ENCODE results near the gene ZNF563.

DNA sequence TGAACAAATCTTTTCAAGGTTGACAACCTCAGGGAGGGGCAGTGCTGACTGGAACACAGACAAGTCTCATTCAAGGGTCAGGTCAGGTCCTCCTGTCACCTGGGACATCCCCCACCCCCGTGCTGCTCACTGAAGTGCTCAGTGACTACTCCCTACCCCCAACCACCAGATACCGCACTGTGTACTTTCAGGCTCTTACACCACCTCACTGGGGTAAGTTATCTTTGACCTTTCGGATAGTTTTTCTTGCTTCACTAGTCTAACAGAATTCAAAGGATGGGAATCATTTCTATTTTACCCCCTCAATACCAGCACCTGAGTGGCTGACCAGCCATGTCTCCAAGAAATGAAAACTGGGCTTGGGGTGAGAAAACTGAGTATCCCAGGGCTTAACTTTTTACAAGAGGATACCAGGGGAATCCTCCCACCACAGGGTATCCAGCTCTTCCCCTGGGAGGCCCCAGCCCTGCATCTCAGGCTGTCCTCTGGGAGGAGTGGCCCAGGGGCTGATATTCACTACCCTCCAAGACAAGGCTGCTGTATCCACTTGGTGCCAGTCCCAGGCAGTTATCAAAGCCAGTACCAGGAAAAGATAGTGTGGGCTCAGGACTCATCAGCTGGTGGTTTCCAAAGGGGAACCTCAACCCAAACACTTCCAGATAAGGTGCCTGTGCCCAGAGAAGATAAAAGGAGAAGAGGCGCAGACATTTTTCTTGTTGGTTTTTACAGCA is 2.1 kb downstream of the ZNF563 start:
- TF ChIP-seq TAF1 (IDR thresholded peaks at IDR 0.05; ENCODE audit: borderline replicate concordance, low read depth, low read length) (0 out of 2 replicates have a peak, but pooled peaks have one; percentile 30), POLR2AphosphoS5 (IDR thresholded peaks at IDR 0.05; ENCODE audit: low read depth, low read length) (no peak), POLR2A (IDR thresholded peaks at IDR 0.05; ENCODE audit: low read depth, low read length) (no peak)

Measured in GM12892 (cell line).